ENCODE data around the gene TPM3.
"Not testable (repeated sequence)": the region's sequence is repeated elsewhere in the genome, so short reads cannot be mapped to it uniquely, and the experiment has no call there.

The TPM3 gene

DNA sequence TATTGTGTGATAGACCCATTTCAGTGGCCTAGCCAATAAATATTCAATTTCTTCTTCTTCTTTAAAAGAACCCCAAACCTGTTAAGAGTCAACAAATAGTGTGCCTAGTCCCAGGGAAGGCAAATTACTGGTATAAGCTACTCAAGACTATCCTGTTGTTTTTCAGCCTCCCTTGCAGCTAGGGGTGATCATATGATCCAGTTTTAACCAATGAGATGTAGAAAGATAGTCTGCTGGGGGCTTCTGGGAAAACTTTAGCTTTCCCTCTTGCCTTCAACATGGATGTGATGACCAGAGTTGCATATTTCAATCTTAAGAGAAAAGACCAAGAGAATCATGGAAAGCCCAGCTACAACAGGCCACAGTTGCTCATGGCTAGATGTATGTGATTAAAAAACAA is 32.3 kb downstream of the TPM3 start:
- DNase-seq = no peak

- no peak for DNase-seq
Measured at GRCh38 chr1:154158307-154159125, 33.4 kb downstream of the TPM3 start.

- DNase-seq = no peak
Measured at GRCh38 chr1:154157520-154158306, 34.2 kb downstream of the TPM3 start.

DNA sequence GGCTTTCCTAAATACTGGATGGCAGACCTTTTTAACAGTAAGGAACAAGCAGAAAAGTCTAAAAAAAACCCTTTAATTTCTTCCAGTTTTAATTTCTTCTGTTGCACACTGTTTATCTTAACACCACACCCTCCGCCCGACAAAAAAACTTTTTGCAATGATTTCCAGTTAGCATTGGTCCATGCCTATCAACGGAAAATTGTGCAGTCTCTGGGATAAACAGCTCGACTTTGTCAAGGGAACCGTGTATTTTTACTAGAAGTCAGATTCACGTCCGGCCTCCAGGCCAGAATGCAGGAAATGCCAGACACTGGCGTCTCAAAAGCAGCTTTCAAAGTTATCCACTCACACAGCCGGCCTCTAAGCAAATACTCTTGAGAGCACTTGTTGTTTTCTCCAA is 36.6 kb downstream of the TPM3 start:
- no peak for DNase-seq

DNA sequence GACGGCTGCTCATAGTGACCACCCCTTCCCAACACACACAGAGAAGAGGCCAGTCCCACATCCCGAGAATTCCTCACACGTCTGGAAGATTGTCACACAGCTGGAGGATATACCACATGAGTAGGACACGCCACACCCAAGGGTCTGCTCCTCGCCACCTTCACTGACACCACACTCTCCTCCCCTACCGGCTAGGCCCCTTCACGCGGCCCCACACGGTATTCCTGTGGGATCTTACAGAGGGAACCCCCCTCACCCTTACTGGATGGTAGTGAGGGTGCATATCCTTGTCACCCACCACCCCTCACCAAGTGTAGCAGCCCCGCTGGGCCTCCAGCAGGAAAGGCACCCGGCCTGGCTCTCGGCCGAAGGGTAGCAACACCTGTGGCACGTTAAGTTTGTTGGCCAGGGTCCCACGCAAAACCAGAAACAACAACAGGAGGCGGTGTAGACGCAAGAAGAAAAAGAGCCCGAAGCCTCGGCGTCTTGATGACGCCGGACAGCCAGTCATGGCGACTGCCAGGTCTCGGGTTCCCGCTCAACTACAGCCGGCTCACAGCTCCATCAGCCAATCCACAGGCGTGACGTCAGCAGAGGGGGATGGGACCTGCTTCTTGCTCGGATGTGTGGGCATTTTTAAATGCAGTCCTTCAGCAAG is 37.2 kb downstream of the TPM3 start, which contains the start of gene NUP210L:
TSS of gene NUP210L (minus strand) at position 540 of the 658 bp plus-strand sequence.
- DNase-seq = peak in 1 of 2 experiments; percentile 12

- no peak for DNase-seq
Measured at GRCh38 chr1:154154053-154154452, 37.8 kb downstream of the TPM3 start.

GRCh38 chr1:154151311-154151710 is 40.6 kb downstream of the TPM3 start:
- no peak for DNase-seq

GRCh38 chr1:154148807-154149206 is 43.1 kb downstream of the TPM3 start:
- DNase-seq = no peak

GRCh38 chr1:154147505-154147904 is 44.4 kb downstream of the TPM3 start:
- not testable (repeated sequence) for DNase-seq

DNA sequence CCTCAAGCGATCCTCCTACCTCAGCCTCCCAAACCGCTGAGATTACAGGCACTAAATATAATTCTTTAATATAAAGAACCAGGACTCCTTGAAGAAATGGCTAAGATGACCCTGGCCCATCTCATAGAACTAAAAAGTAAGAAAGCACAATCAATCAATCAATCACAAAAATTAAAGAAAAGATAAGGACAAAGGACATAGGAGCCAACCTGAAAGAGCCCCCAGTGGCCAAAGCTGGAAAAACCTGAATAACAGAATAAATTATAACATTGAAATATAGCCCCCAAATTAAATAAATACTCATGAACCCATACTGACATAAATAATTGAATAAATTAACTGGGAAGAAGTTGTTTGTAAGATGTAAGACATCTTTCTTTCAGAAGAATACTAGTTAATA is 45.9 kb downstream of the TPM3 start:
- DNase-seq = no peak

GRCh38 chr1:154142358-154142757 is 49.5 kb downstream of the TPM3 start:
- no peak for DNase-seq

DNA sequence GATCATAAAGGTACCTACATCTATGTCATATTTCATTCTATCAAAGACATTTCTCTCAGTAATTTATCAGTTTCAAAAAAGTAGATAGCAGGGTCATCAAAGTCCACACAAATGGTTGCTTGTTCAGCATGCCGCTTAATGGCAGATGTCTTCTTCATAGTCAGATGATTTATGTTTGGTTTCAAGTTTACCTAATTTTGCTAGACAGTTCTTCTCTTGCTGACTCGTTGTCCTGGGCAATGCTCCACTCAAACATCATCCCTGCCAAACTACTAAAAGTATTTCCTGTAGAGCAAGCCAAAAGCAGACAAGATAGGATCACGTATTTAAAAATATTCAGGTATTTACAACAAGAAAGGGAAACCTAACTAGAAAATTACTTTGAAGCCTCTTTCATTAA is 50.7 kb downstream of the TPM3 start:
- DNase-seq = no peak

- DNase-seq = no peak
Measured at GRCh38 chr1:154137888-154138287, 54.0 kb downstream of the TPM3 start.

- DNase-seq = no peak
Measured at GRCh38 chr1:154133256-154133655, 58.6 kb downstream of the TPM3 start.

- DNase-seq = no peak
Measured at GRCh38 chr1:154129391-154129970, 62.4 kb downstream of the TPM3 start.

GRCh38 chr1:154123205-154123604 is 68.7 kb downstream of the TPM3 start:
- DNase-seq = not testable (repeated sequence)

DNA sequence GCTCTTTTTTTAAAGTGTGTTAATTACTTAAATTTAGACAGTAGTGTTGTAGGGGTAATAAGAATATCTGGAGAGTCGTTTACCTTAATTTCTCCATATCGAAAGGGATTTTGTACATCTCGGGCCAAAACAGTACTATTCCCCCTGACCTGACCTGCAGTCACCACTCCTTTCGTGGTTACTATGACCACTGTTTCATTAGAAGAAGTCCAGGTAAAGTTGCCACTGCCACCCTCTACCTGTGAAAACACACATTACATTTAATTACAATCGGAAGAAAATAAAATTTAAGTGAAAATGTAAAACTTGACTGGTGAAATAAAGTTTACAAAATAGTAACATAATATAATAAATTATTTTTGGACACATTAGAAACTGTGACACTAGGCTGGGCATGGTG is 74.3 kb downstream of the TPM3 start:
- no peak for DNase-seq

DNA sequence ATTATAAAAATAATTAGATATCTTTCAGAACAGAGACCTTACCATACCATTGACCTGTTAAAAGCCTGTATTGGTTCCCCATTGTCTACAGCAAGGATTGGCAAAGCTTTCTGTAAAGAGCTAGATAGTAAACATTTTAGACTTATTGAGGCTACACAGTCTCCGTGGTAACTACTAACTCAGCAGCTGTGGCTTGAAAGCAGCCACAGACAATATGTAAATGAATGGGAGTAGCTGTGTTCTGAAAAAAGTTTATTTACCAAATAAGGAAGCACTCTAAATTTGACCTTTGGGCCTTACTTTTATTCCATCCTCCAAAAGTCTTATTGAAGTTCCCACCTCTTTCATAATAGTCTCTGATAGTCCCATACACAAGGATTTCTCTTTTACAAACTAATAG is 76.7 kb downstream of the TPM3 start:
- DNase-seq = peak in 1 of 2 experiments; percentile 32
